ENCODE data around the gene PXT1. TPM values are rescaled to one million over a fixed set of nuclear protein-coding genes. Genes with fewer than 3 reads are reported as not detected.
"Not testable (repeated sequence)": the region's sequence is repeated elsewhere in the genome, so short reads cannot be mapped to it uniquely, and the experiment has no call there.

PXT1 gene
- total RNA-seq, 2 donors from 2014 or later, result 0.20 to 0.31 TPM

GRCh38 chr6:36432151-36432671 is 10.4 kb downstream of the PXT1 start:
- DNase-seq (ENCODE audit: low spot score), result no peak
- no peaks in the 10 kb centered on the region for H3K36me3 Mint-ChIP-seq
- no peaks in the 10 kb centered on the region for H3K9me3 Mint-ChIP-seq
- peaks cover 0 to 4% of the 10 kb centered on the region in 2 donors for H3K4me1 Mint-ChIP-seq (ENCODE audit: low read depth in 2 of 2)
- H3K4me3 Mint-ChIP-seq, result no peak overlapping the region
- ATAC-seq, result no peak
- H3K27ac Mint-ChIP-seq, result peak overlapping the region in 1 of 2 donors; percentile 22
- H3K27me3 Mint-ChIP-seq, result no peaks in the 10 kb centered on the region

- Mint-ChIP-seq H3K4me1 (ENCODE audit: low read depth in 2 of 2) (peaks cover 0 to 4% of the 10 kb centered on the region in 2 donors), H3K9me3 (no peaks in the 10 kb centered on the region), H3K36me3 (no peaks in the 10 kb centered on the region), H3K4me3 (no peak overlapping the region), H3K27ac (no peak overlapping the region), H3K27me3 (no peaks in the 10 kb centered on the region)
- ATAC-seq (no peak), DNase-seq (ENCODE audit: low spot score) (no peak)
These were observed 11.5 kb downstream of the PXT1 start for GRCh38 chr6:36431197-36431596.

- Mint-ChIP-seq H3K4me1 (ENCODE audit: low read depth in 2 of 2) (peaks cover 0 to 4% of the 10 kb centered on the region in 2 donors), H3K27ac (no peak overlapping the region), H3K4me3 (no peak overlapping the region), H3K36me3 (no peaks in the 10 kb centered on the region), H3K27me3 (no peaks in the 10 kb centered on the region), H3K9me3 (no peaks in the 10 kb centered on the region)
- ATAC-seq (no peak), DNase-seq (ENCODE audit: low spot score) (no peak)
These were observed 12.3 kb downstream of the PXT1 start for GRCh38 chr6:36430351-36430750.

- Mint-ChIP-seq H3K9me3 (no peaks in the 10 kb centered on the region), H3K4me1 (ENCODE audit: low read depth in 2 of 2) (peaks cover 2 to 5% of the 10 kb centered on the region in 2 donors), H3K36me3 (no peaks in the 10 kb centered on the region), H3K4me3 (no peak overlapping the region), H3K27ac (no peak overlapping the region), H3K27me3 (no peaks in the 10 kb centered on the region)
- ATAC-seq, result no peak
- no peak for DNase-seq (ENCODE audit: low spot score)
These were observed 13.7 kb downstream of the PXT1 start for GRCh38 chr6:36428911-36429310.

GRCh38 chr6:36426622-36427021 is 16.0 kb downstream of the PXT1 start:
- ATAC-seq (no peak), DNase-seq (ENCODE audit: low spot score) (no peak)
- H3K27me3 Mint-ChIP-seq, result no peaks in the 10 kb centered on the region
- no peaks in the 10 kb centered on the region for H3K36me3 Mint-ChIP-seq
- peak overlapping the region in 1 of 2 donors; percentile 37 for H3K27ac Mint-ChIP-seq
- H3K4me1 Mint-ChIP-seq (ENCODE audit: low read depth in 2 of 2), result peaks cover 18 to 21% of the 10 kb centered on the region in 2 donors
- no peak overlapping the region for H3K4me3 Mint-ChIP-seq
- no peaks in the 10 kb centered on the region for H3K9me3 Mint-ChIP-seq

- H3K9me3 Mint-ChIP-seq, result no peaks in the 10 kb centered on the region
- H3K27me3 Mint-ChIP-seq, result no peaks in the 10 kb centered on the region
- no peaks in the 10 kb centered on the region for H3K36me3 Mint-ChIP-seq
- peak; percentile 99 for ATAC-seq
- peaks cover 18 to 24% of the 10 kb centered on the region in 2 donors for H3K4me1 Mint-ChIP-seq (ENCODE audit: low read depth in 2 of 2)
- H3K27ac Mint-ChIP-seq, result peak overlapping the region; percentile 81 to 96
- peak; percentile 99 for DNase-seq (ENCODE audit: low spot score)
- peak overlapping the region; percentile 87 for H3K4me3 Mint-ChIP-seq
These were observed 19.4 kb downstream of the PXT1 start for GRCh38 chr6:36423101-36423824.

GRCh38 chr6:36422714-36423100 is 19.9 kb downstream of the PXT1 start:
- Mint-ChIP-seq H3K9me3 (no peaks in the 10 kb centered on the region), H3K4me3 (peak overlapping the region; percentile 87), H3K36me3 (no peaks in the 10 kb centered on the region), H3K4me1 (ENCODE audit: low read depth in 2 of 2) (peaks cover 18 to 24% of the 10 kb centered on the region in 2 donors), H3K27me3 (no peaks in the 10 kb centered on the region), H3K27ac (peak overlapping the region; percentile 81 to 96)
- DNase-seq (ENCODE audit: low spot score), result peak; percentile 68
- peak; percentile 1 to 34 for ATAC-seq

- no peak for DNase-seq (ENCODE audit: low spot score)
- Mint-ChIP-seq H3K27ac (no peak overlapping the region), H3K4me3 (no peak overlapping the region), H3K36me3 (no peaks in the 10 kb centered on the region), H3K4me1 (ENCODE audit: low read depth in 2 of 2) (peaks cover 18 to 24% of the 10 kb centered on the region in 2 donors), H3K27me3 (peaks cover 4 to 9% of the 10 kb centered on the region in 2 donors), H3K9me3 (no peaks in the 10 kb centered on the region)
- no peak for ATAC-seq
These were observed 23.3 kb downstream of the PXT1 start for GRCh38 chr6:36419310-36419709.

- Mint-ChIP-seq H3K27me3 (peaks cover 7 to 14% of the 10 kb centered on the region in 2 donors), H3K4me3 (no peak overlapping the region), H3K9me3 (no peaks in the 10 kb centered on the region), H3K27ac (no peak overlapping the region), H3K36me3 (no peaks in the 10 kb centered on the region), H3K4me1 (ENCODE audit: low read depth in 2 of 2) (peaks cover 12 to 23% of the 10 kb centered on the region in 2 donors)
- no peak for DNase-seq (ENCODE audit: low spot score)
- ATAC-seq, result no peak
These were observed 24.1 kb downstream of the PXT1 start for GRCh38 chr6:36418558-36418957.

- Mint-ChIP-seq H3K36me3 (no peaks in the 10 kb centered on the region), H3K9me3 (no peaks in the 10 kb centered on the region), H3K27ac (no peak overlapping the region), H3K4me1 (ENCODE audit: low read depth in 2 of 2) (peaks cover 4 to 6% of the 10 kb centered on the region in 2 donors), H3K4me3 (no peak overlapping the region), H3K27me3 (peaks cover 7 to 24% of the 10 kb centered on the region in 2 donors)
- no peak for DNase-seq (ENCODE audit: low spot score)
- ATAC-seq, result no peak
These were observed 28.2 kb downstream of the PXT1 start for GRCh38 chr6:36414481-36414880.

- Mint-ChIP-seq H3K27me3 (peaks cover 12 to 31% of the 10 kb centered on the region in 2 donors), H3K36me3 (no peaks in the 10 kb centered on the region), H3K27ac (no peak overlapping the region), H3K4me3 (no peak overlapping the region), H3K9me3 (no peaks in the 10 kb centered on the region), H3K4me1 (ENCODE audit: low read depth in 2 of 2) (peaks cover 4 to 6% of the 10 kb centered on the region in 2 donors)
- no peak for ATAC-seq
- DNase-seq (ENCODE audit: low spot score), result no peak
These were observed 28.9 kb downstream of the PXT1 start for GRCh38 chr6:36413489-36414480.

- not testable (repeated sequence) for H3K36me3 Mint-ChIP-seq; DNase-seq (ENCODE audit: low spot score); H3K4me1 Mint-ChIP-seq (ENCODE audit: low read depth in 2 of 2); H3K4me3 Mint-ChIP-seq; H3K27ac Mint-ChIP-seq; ATAC-seq; H3K9me3 Mint-ChIP-seq
- peaks cover 8 to 23% of the 10 kb centered on the region in 2 donors for H3K27me3 Mint-ChIP-seq
These were observed 32.9 kb downstream of the PXT1 start for GRCh38 chr6:36409718-36410117.

- no peaks in the 10 kb centered on the region for H3K9me3 Mint-ChIP-seq
- H3K36me3 Mint-ChIP-seq, result no peaks in the 10 kb centered on the region
- peaks cover 0 to 3% of the 10 kb centered on the region in 2 donors for H3K4me1 Mint-ChIP-seq (ENCODE audit: low read depth in 2 of 2)
- no peak for ATAC-seq
- H3K27ac Mint-ChIP-seq, result no peak overlapping the region
- peaks cover 7 to 17% of the 10 kb centered on the region in 2 donors for H3K27me3 Mint-ChIP-seq
- H3K4me3 Mint-ChIP-seq, result no peak overlapping the region
- no peak for DNase-seq (ENCODE audit: low spot score)
These were observed 38.5 kb downstream of the PXT1 start for GRCh38 chr6:36404164-36404563.

Measured in natural killer cell treated with Interleukin-12 subunit alpha and Interleukin-12 subunit beta and Interleukin-15 and Interleukin-18, amount 100 ng/mL, for 72 hours (primary cell).